ENCODE measurements around the gene MINDY4.
"Not testable (repeated sequence)": the region's sequence is repeated elsewhere in the genome, so short reads cannot be mapped to it uniquely, and the experiment has no call there.

Gene MINDY4

GRCh38 chr7:30805931-30806330, 34.7 kb downstream of the MINDY4 start:
- peak; percentile 13 for DNase-seq

GRCh38 chr7:30807477-30807876, 36.3 kb downstream of the MINDY4 start:
- DNase-seq: not testable (repeated sequence)

DNA sequence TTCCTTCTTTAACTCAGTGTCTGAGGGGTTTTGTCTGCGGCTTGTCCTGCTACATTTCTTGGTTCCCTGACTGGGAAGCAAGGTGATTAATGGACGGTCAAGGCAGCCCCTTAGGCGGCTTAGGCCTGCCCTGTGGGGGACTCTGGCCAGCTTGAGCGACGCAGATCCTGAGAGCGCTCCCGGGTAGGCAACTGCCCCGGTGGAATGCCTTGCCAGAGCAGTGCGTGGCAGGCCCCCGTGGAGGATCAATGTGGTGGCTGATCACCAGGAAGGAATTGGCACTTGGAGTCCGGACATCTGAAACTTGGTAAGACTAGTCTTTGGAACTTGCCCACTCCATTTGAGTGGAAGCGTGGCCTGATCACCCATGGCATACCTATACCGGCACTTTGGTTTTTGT, 36.7 kb downstream of the MINDY4 start:
- DNase-seq: not testable (repeated sequence)

DNA sequence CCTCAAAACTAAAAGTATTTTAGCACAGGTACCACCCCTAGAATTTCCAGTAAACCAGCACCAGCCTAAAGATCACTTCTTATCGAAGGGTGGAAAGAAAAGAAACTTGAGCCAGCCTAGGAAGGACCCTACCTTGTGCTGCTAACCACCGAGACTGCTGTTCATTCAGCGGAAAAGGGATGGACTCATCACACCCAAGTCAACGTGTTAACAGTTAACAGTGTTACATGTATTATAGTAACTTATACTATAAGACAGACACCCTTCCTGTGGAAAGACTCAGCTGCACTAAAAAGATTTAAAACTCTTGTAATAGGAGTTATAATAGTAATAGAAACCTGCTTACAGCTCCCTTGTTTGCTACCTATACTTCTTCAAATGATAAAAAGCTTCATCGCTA, 39.8 kb downstream of the MINDY4 start:
- DNase-seq: no peak

GRCh38 chr7:30812676-30813075, 41.5 kb downstream of the MINDY4 start:
- DNase-seq: no peak

GRCh38 chr7:30813466-30813865, 42.2 kb downstream of the MINDY4 start:
- no peak for DNase-seq

DNA sequence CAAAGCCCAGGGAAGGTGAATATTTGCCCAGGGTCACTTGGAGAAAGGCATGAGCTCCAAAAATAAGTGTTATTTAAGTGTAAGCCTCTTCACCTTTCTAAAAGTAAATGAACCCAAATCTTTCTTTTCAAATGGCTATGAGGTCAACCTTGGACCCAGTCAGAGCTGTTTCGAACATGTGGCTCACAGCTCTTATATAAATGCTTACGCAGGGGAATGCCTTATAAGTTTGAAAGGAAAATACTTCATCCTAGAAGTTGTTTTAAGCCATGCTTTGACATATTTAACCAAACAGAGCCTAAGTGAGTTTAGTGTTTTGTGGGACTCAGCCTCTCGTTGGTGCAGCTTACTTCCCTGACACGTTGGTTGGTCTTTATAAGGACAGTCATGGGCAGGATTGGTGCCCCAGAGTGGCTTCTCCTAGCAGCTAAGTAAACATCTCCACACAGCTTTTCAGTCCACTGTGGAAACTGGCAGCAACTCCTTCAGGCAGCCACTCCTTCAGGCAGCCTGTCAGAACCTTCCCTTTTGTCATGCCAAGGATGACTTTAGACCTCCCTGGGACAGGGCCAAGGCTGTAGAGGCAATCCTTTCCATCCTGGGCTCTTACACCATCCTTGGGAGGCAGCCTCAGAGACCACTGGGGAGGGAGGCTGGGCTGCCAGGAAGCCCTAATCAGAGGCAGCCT, 43.6 kb downstream of the MINDY4 start:
- no peak for DNase-seq

- DNase-seq: no peak
Observed at GRCh38 chr7:30815388-30815854, 44.2 kb downstream of the MINDY4 start.

- DNase-seq: no peak
Observed at GRCh38 chr7:30815951-30816644, 44.9 kb downstream of the MINDY4 start.

- no peak for DNase-seq
Observed at GRCh38 chr7:30816645-30817370, 45.6 kb downstream of the MINDY4 start.

- no peak for DNase-seq
Observed at GRCh38 chr7:30817371-30817767, 46.2 kb downstream of the MINDY4 start.

- no peak for DNase-seq
Observed at GRCh38 chr7:30824821-30825720, 53.9 kb downstream of the MINDY4 start.

- DNase-seq: no peak
Observed at GRCh38 chr7:30826181-30826580, 55.0 kb downstream of the MINDY4 start.

DNA sequence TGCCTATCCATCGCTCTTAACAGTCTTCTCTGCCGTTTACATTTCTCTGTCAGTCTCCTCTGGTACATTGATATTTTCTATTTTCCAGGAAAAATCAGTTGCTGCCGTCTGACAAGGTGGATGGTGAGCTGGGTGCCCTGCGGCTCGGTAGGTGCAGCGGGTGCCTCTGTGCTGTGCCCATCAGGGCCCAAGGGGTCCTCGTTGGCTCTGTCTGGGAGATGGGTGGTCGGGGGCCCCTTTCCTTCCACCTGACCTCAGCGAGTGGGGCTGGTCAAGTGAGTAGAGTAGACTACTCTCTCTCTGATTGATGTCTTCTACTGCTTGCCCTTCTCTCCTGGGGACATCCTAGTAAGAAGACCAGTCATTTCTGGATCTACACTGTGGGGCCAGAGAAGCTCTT, 57.4 kb downstream of the MINDY4 start:
- DNase-seq: no peak

- DNase-seq: no peak
Observed at GRCh38 chr7:30829471-30829870, 58.3 kb downstream of the MINDY4 start.

GRCh38 chr7:30831227-30831626, 60.0 kb downstream of the MINDY4 start:
- DNase-seq: no peak

DNA sequence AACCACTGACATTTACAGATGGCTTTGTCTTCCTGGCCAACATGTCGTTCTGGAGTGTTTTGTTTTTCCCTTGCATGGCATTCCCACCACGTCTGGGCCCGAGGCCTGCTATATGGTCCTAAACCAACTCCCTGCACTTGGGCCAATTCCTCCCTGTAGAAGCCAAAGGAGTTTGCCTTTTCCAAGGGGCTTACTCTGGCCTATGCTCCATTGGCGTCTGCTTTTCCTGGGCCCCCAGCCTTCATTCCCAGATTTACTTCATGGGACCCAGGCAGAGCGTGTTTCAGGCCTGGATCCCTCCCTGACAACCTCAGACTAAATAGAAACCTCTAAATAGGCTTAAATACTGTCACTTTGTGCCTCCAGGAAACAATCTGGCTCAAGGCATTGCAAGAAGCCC, 60.7 kb downstream of the MINDY4 start:
- no peak for DNase-seq

DNA sequence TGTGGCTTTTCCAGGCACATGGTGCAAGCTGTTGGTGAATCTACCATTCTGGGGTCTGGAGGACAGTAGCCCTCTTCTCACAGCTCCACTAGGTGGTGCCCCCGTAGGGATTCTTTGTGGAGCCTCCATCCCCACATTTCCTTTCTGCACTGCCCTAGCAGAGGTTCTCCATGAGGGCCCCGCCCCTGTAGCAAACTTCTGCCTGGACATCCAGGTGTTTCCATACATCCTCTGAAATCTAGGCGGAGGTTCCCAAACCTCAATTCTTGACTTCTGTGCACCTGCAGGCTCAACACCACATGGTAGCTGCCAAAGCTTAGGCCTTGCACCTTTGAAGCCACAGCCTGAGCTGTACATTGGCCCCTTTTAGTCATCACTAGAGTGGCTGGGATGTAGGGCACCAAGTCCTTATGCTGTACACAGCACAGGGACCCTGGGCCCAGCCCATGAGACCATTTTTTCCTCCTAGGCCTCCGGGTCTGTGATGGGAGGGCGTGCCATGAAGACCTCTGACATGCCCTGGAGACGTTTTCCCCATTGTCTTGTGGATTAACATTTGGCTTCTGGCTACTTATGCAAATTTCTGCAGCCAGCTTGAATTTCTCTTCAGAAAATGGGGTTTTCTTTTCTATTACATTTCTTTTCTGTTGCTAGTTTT, 62.9 kb downstream of the MINDY4 start:
- DNase-seq: not testable (repeated sequence)

- DNase-seq: no peak
Observed at GRCh38 chr7:30835396-30835915, 64.2 kb downstream of the MINDY4 start.

DNA sequence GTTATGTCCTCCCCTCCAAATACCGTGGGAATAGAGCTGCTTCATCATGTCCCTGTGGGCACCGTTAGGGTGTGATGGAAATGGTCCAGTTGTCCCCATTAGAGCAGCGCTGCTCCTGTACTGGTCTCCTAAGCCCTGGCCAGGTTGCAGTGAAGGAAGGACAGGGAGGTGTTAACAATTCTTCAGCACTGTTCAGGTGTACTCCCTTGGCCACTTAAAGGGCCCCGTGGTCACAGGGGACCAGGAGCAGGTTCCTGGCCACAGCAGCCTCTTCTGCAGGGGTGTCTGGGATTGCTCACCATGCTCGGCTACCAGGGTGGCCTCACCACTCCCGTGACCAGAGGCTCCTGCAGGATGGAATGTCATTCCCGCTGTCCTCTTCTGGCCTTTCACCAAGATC, 65.8 kb downstream of the MINDY4 start:
- no peak for DNase-seq

DNA sequence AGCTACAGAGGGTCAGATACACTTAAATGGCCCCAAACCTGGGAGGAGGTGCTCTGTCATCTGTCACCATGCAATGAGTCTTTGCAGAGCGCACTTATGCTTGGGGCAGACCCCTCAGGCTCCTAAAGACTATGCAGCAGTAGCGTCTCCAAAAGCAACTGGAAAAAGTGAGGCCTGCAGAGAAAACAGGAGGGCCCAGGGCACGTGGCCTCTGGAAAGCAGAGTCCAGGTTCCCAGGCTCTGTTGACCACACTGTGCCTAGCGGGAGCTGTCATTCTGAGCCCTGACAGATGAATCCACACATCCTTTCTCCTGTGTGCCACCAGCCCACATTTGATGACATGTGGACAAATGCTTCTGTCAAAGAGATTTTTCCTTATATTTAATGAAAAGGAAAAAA, 66.4 kb downstream of the MINDY4 start:
- DNase-seq: no peak

GRCh38 chr7:30838008-30838407, 66.8 kb downstream of the MINDY4 start:
- DNase-seq: no peak

Measured in NCI-H345 (cell line).